Neural cell (in vitro differentiated cells): ENCODE data around the gene KIRREL3.

ENCODE experiments used
- CTCF ChIP-seq: fragments of 450-650 bp; IDR thresholded peaks from 2 replicates; pipeline ENCODE4 v1.5.1; 2014; ENCODE audit warnings: antibody characterized with exemption, mild to moderate bottlenecking, moderate library complexity; ENCODE audit not compliant: poor library complexity, severe bottlenecking
- EP300 ChIP-seq: fragments of 450-650 bp; conservative IDR thresholded peaks from 2 replicates; pipeline ENCODE4 v1.6.1; 2014; ENCODE audit warnings: antibody characterized with exemption, mild to moderate bottlenecking, moderate library complexity; ENCODE audit not compliant: poor library complexity, severe bottlenecking
- EZH2 ChIP-seq: fragments of 200-600, 300-800 bp; shearing (Covaris generic), sonication (generic); IDR thresholded peaks from 2 replicates; pipeline ENCODE4 v1.6.1; 2014; ENCODE audit warnings: antibody characterized with exemption, low read length, borderline replicate concordance, mild to moderate bottlenecking; ENCODE audit not compliant: insufficient read depth, poor library complexity, severe bottlenecking
- MXI1 ChIP-seq: fragments of 450-650 bp; conservative IDR thresholded peaks from 2 replicates; pipeline ENCODE4 v1.6.1; 2014; ENCODE audit warnings: antibody characterized with exemption, mild to moderate bottlenecking; ENCODE audit not compliant: poor library complexity, severe bottlenecking
- POLR2AphosphoS5 ChIP-seq: IDR thresholded peaks from 2 replicates; pipeline ENCODE4 v1.6.1; 2012
- RAD21 ChIP-seq: fragments of 450-650 bp; conservative IDR thresholded peaks from 2 replicates; pipeline ENCODE4 v1.6.1; 2014; ENCODE audit warnings: antibody characterized with exemption, mild to moderate bottlenecking, moderate library complexity
- REST ChIP-seq: IDR thresholded peaks from 2 replicates; pipeline ENCODE4 v1.6.1; 2012; ENCODE audit warnings: borderline replicate concordance
- SMC3 ChIP-seq: fragments of 450-650 bp; conservative IDR thresholded peaks from 2 replicates; pipeline ENCODE4 v1.6.1; 2014; ENCODE audit warnings: antibody characterized with exemption, mild to moderate bottlenecking, moderate library complexity; ENCODE audit not compliant: poor library complexity
- TAF1 ChIP-seq: IDR thresholded peaks from 2 replicates; pipeline ENCODE4 v1.6.1; 2012; ENCODE audit warnings: low read depth

GRCh38 chr11:126989942-126990715 is 10.4 kb downstream of the KIRREL3 start:
- TF ChIP-seq EZH2 (no peak), CTCF (peak; percentile 97), RAD21 (peak; percentile 98), TAF1 (no peak), REST (no peak), EP300 (peak; percentile 25), POLR2AphosphoS5 (no peak), MXI1 (no peak), SMC3 (peak; percentile 95)
